K562 (cell line): Measurements from ENCODE around the gene MED15. TPM values are rescaled to one million over a fixed set of nuclear protein-coding genes. Genes with fewer than 3 reads are reported as not detected.

ENCODE experiments used
- ELF1 ChIP-seq: fragments of 200-800 bp; sonication (Bioruptor generic); IDR thresholded peaks from 2 replicates; pipeline ENCODE4 v1.6.1; 2016; ENCODE audit warnings: missing genetic modification characterization, missing compliant biosample characterization
- FOXA1 ChIP-seq: fragments of 450-650 bp; IDR thresholded peaks from 2 replicates; pipeline ENCODE4 v1.6.1; 2016; ENCODE audit warnings: mild to moderate bottlenecking, borderline replicate concordance
- KAT2B ChIP-seq: IDR thresholded peaks from one replicate; pipeline ENCODE4 v1.6.1; 2012; ENCODE audit warnings: low read depth, mild to moderate bottlenecking, control low read depth, inconsistent platforms, low read length, moderate library complexity
- NFE2L1 ChIP-seq: fragments of 450-650 bp; IDR thresholded peaks from 2 replicates; pipeline ENCODE4 v1.6.1; 2016; ENCODE audit warnings: missing genetic modification characterization, low read depth, mild to moderate bottlenecking, missing compliant biosample characterization, moderate library complexity, borderline replicate concordance
- POU5F1 ChIP-seq: fragments of 150-350 bp; IDR thresholded peaks from 2 replicates; pipeline ENCODE4 v1.6.1; 2014; ENCODE audit warnings: borderline replicate concordance, low read length, low read depth, mild to moderate bottlenecking; ENCODE audit not compliant: partially characterized antibody
- SIN3B ChIP-seq: fragments of 450-650 bp; IDR thresholded peaks from 2 replicates; pipeline ENCODE4 v1.6.1; 2017; ENCODE audit warnings: low read depth, mild to moderate bottlenecking, moderate library complexity
- SRSF1 ChIP-seq: fragments of 200-400 bp; formaldehyde crosslinking; IDR thresholded peaks from 2 replicates; pipeline ENCODE4 v1.6.1; 2017; ENCODE audit warnings: mild to moderate bottlenecking, low read depth, low read length, moderate library complexity
- ZBTB17 ChIP-seq: fragments of 450-650 bp; formaldehyde crosslinking; IDR thresholded peaks from 2 replicates; pipeline ENCODE4 v1.4.0; 2020; ENCODE audit warnings: mild to moderate bottlenecking
- ZNF282 ChIP-seq: sonication (generic); formaldehyde crosslinking; IDR thresholded peaks from 2 replicates; pipeline ENCODE4 v1.8.1; 2023; ENCODE audit warnings: missing genetic modification reagents
- ZNF311 ChIP-seq: fragments of 250-450 bp; sonication (Bioruptor Pico); IDR thresholded peaks from 2 replicates; pipeline ENCODE4 v1.4.0; 2020; ENCODE audit warnings: mild to moderate bottlenecking, moderate library complexity
- ZSCAN29 ChIP-seq: fragments of 450-650 bp; IDR thresholded peaks from 2 replicates; pipeline ENCODE4 v1.6.1; 2017
- polyA plus RNA-seq, 8 experiments: library from polyadenylated mRNA; depleted of rRNA in 4 of 8; stranded (reverse) in 5 of 8; unstranded in 3 of 8; fragments of >200 nt; fragmentation: Nextera tagmentation in 2 of 8; fragmentation: Illumina TruSeq in 1 of 8; extraction: Ambion mirVana in 2 of 8; extraction: Trizol in 1 of 8; gene quantifications; 2 replicates each; pipeline versions ENCODE4 v1.2.1 to v1.2.3, GENCODE V29; 2011 to 2014; ENCODE audit warnings: inconsistent platforms in 1 of 8, missing spikeins in 1 of 8
- total RNA-seq, 7 experiments: library from RNA; depleted of rRNA in 6 of 7; stranded (reverse); fragments of >200 nt in 6 of 7; fragmentation: Illumina TruSeq in 2 of 7; extraction: Trizol in 2 of 7; gene quantifications; 2 replicates each; pipeline versions ENCODE4 v1.2.1 to v1.2.3, GENCODE V29; 2011 to 2021; ENCODE audit warnings: low replicate concordance in 1 of 7
- TF ChIP-seq, protein P1 (sequence below): fragments of 450-650 bp; IDR thresholded peaks from 2 replicates; pipeline ENCODE4 v1.6.1; 2016; ENCODE audit warnings: low read depth
- TF ChIP-seq, protein P2 (sequence below): sonication (generic); formaldehyde crosslinking; IDR thresholded peaks from 2 replicates; pipeline ENCODE4 v1.8.0; 2022; ENCODE audit warnings: mild to moderate bottlenecking, missing genetic modification reagents
- TF ChIP-seq, protein P3 (sequence below): fragments of 250-450 bp; sonication (Bioruptor Pico); IDR thresholded peaks from 2 replicates; pipeline ENCODE4 v1.8.0; 2022; ENCODE audit warnings: moderate library complexity, mild to moderate bottlenecking, inconsistent platforms

MED15 gene
- total and polyA plus RNA-seq, 9 of the 15 experiments (the other 6 are each of a cell fraction or from before 2014, with no cell fraction given): 4.0 to 271 (median 60.1) TPM

DNA sequence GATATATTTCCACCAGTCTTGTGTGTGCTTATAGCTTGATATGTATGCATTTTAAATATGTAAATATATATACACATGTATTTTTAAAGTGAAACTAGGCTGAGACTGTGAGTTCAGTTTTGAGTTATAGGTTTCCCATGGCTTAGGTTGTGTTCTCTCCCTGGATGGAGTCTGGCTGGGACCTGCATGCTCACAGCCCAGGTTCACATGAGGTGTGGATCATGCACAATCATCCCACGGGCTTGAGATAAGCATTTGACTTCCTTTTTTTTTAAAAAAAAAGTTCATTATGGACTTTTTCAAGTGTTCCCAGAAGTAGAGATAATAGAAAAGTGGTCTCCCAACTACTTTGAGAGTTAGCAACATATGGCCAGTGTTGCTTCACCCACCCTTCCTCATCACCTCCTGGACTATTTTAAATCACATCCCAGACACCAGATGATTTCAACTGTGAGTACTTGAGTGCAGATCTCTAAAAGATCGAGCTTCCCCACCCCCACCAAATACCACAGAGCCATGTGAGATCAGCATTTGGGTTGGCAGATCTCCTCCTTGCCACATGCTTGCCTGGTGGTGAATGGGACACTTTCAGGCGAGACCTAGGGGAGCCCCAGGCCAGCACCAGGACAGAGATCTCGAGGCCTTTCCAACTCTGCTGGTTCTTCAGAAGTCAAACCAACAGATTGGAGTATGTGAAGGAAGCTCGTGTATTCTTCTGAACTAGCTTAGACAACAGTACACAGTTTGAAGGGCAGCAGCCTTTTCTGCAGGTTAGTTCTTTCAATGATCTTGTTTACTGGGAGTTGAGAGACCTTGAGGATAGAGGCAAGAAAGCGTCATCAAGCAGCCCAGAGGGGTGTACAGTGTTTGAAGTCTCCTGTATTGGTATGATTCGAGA, 15.9 kb downstream of the MED15 start (continued):
- 0 out of 2 replicates have a peak, but pooled peaks have one; percentile 47 for TF ChIP-seq NFE2L1 (tag)
- no peak for TF ChIP-seq ZNF282 (CRISPR knock-in tag)
- TF ChIP-seq POU5F1: peak; percentile 15
- TF ChIP-seq, protein P1, sequence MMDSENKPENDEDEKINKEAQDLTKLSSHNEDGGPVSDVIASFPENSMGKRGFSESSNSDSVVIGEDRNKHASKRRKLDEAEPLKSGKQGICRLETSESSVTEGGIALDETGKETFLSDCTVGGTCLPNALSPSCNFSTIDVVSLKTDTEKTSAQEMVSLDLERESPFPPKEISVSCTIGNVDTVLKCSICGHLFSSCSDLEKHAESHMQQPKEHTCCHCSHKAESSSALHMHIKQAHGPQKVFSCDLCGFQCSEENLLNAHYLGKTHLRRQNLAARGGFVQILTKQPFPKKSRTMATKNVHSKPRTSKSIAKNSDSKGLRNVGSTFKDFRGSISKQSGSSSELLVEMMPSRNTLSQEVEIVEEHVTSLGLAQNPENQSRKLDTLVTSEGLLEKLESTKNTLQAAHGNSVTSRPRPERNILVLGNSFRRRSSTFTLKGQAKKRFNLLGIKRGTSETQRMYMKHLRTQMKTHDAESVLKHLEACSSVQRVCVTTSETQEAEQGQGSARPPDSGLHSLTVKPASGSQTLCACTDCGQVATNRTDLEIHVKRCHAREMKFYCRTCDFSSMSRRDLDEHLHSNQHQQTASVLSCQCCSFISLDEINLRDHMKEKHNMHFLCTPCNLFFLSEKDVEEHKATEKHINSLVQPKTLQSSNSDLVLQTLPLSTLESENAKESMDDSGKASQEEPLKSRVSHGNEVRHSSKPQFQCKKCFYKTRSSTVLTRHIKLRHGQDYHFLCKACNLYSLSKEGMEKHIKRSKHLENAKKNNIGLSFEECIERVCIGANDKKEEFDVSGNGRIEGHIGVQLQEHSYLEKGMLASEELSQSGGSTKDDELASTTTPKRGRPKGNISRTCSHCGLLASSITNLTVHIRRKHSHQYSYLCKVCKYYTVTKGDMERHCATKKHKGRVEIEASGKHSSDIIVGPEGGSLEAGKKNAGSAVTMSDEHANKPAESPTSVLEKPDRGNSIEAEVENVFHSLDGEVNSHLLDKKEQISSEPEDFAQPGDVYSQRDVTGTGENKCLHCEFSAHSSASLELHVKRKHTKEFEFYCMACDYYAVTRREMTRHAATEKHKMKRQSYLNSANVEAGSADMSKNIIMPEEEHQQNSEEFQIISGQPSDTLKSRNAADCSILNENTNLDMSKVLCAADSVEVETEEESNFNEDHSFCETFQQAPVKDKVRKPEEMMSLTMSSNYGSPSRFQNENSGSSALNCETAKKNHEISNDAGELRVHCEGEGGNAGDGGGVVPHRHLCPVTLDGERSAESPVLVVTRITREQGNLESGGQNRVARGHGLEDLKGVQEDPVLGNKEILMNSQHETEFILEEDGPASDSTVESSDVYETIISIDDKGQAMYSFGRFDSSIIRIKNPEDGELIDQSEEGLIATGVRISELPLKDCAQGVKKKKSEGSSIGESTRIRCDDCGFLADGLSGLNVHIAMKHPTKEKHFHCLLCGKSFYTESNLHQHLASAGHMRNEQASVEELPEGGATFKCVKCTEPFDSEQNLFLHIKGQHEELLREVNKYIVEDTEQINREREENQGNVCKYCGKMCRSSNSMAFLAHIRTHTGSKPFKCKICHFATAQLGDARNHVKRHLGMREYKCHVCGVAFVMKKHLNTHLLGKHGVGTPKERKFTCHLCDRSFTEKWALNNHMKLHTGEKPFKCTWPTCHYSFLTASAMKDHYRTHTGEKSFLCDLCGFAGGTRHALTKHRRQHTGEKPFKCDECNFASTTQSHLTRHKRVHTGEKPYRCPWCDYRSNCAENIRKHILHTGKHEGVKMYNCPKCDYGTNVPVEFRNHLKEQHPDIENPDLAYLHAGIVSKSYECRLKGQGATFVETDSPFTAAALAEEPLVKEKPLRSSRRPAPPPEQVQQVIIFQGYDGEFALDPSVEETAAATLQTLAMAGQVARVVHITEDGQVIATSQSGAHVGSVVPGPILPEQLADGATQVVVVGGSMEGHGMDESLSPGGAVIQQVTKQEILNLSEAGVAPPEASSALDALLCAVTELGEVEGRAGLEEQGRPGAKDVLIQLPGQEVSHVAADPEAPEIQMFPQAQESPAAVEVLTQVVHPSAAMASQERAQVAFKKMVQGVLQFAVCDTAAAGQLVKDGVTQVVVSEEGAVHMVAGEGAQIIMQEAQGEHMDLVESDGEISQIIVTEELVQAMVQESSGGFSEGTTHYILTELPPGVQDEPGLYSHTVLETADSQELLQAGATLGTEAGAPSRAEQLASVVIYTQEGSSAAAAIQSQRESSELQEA: no peak
- TF ChIP-seq KAT2B: no peak
- TF ChIP-seq, protein P2, sequence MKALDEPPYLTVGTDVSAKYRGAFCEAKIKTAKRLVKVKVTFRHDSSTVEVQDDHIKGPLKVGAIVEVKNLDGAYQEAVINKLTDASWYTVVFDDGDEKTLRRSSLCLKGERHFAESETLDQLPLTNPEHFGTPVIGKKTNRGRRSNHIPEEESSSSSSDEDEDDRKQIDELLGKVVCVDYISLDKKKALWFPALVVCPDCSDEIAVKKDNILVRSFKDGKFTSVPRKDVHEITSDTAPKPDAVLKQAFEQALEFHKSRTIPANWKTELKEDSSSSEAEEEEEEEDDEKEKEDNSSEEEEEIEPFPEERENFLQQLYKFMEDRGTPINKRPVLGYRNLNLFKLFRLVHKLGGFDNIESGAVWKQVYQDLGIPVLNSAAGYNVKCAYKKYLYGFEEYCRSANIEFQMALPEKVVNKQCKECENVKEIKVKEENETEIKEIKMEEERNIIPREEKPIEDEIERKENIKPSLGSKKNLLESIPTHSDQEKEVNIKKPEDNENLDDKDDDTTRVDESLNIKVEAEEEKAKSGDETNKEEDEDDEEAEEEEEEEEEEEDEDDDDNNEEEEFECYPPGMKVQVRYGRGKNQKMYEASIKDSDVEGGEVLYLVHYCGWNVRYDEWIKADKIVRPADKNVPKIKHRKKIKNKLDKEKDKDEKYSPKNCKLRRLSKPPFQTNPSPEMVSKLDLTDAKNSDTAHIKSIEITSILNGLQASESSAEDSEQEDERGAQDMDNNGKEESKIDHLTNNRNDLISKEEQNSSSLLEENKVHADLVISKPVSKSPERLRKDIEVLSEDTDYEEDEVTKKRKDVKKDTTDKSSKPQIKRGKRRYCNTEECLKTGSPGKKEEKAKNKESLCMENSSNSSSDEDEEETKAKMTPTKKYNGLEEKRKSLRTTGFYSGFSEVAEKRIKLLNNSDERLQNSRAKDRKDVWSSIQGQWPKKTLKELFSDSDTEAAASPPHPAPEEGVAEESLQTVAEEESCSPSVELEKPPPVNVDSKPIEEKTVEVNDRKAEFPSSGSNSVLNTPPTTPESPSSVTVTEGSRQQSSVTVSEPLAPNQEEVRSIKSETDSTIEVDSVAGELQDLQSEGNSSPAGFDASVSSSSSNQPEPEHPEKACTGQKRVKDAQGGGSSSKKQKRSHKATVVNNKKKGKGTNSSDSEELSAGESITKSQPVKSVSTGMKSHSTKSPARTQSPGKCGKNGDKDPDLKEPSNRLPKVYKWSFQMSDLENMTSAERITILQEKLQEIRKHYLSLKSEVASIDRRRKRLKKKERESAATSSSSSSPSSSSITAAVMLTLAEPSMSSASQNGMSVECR (CRISPR knock-in tag): peak; percentile 86
- peak; percentile 68 for TF ChIP-seq ELF1
- TF ChIP-seq ZNF311 (CRISPR knock-in tag): peak; percentile 27; the same call in 1 of the 2 replicates
- no peak for TF ChIP-seq FOXA1
- no peak for TF ChIP-seq SRSF1
- no peak for TF ChIP-seq SIN3B
- peak; percentile 81; the same call in 1 of the 2 replicates for TF ChIP-seq ZBTB17 (CRISPR knock-in tag)
- TF ChIP-seq ZSCAN29: no peak
- TF ChIP-seq, protein P3, sequence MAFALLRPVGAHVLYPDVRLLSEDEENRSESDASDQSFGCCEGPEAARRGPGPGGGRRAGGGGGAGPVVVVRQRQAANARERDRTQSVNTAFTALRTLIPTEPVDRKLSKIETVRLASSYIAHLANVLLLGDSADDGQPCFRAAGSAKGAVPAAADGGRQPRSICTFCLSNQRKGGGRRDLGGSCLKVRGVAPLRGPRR (CRISPR knock-in tag): peak; percentile 54; the same call in 1 of the 2 replicates
